ENCODE measurements around the gene RUBCNL. TPM values are rescaled to one million over a fixed set of nuclear protein-coding genes. Genes with fewer than 3 reads are reported as not detected.
"Not testable (repeated sequence)": the region's sequence is repeated elsewhere in the genome, so short reads cannot be mapped to it uniquely, and the experiment has no call there.

RUBCNL gene
- polyA plus RNA-seq, 1 experiment = 0.36 TPM

DNA sequence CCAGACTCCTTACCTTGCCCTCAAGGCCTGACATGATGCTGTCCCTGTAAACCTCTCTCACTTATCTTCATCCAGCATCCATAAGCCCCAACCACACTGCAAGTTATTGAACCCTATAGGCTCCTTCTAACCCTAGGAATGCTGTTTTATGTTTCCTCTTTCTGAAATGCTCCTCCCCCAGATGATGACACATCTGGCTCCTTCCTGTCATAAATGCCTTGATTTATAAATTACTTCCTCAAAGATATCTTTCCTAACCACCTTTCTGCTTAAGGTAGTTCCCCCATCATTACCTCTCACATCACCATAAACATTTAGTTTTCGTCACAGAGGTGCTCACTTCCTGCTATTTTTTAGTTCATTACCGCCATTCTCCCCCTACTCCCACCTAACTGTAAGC is 12.3 kb downstream of the RUBCNL start:
- no peak for DNase-seq (ENCODE audit: low read depth)
- ChIA-PET CTCF (interaction anchor here (0.8 kb wide), 1 partner anchor 51 kb away, joined by 3 read pairs; no protein-coding TSS in a partner anchor), POLR2A (no interaction called here)
- no peaks in the 10 kb centered on the region for H3K27me3 ChIP-seq (ENCODE audit: control insufficient read depth, insufficient read depth, low read length)
- H3K4me3 ChIP-seq (ENCODE audit: low read depth, low read length) = no peak overlapping the region
- TF ChIP-seq, protein P1, sequence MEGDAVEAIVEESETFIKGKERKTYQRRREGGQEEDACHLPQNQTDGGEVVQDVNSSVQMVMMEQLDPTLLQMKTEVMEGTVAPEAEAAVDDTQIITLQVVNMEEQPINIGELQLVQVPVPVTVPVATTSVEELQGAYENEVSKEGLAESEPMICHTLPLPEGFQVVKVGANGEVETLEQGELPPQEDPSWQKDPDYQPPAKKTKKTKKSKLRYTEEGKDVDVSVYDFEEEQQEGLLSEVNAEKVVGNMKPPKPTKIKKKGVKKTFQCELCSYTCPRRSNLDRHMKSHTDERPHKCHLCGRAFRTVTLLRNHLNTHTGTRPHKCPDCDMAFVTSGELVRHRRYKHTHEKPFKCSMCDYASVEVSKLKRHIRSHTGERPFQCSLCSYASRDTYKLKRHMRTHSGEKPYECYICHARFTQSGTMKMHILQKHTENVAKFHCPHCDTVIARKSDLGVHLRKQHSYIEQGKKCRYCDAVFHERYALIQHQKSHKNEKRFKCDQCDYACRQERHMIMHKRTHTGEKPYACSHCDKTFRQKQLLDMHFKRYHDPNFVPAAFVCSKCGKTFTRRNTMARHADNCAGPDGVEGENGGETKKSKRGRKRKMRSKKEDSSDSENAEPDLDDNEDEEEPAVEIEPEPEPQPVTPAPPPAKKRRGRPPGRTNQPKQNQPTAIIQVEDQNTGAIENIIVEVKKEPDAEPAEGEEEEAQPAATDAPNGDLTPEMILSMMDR (IDR thresholded peaks at IDR 0.05; ENCODE audit: insufficient read depth, low read depth, low read length) = no peak
- no peaks in the 10 kb centered on the region for H3K36me3 ChIP-seq (ENCODE audit: control insufficient read depth, insufficient read depth, low read length)

DNA sequence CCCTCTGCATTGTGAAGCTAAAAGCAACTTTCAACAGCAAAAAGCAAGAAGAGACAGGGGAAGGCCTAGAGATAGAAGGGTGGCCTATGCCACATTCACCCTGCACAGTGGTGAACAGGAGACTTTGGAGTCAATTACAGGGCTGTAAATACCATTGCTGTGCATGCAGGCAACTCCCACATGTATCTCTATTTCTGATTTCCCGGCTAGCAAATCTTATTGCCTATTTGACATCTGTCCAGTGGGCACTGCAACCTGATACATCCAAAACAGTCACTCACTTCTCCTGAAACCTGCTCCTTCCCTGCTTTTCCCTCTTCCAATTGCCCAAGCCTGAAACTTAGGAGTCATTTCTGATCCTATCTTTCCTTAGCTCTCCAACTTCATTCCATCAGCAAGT is 13.4 kb downstream of the RUBCNL start:
- CTCF ChIA-PET = no interaction called here
- POLR2A ChIA-PET = no interaction called here
- TF ChIP-seq, protein P1 (IDR thresholded peaks at IDR 0.05; ENCODE audit: insufficient read depth, low read depth, low read length) = no peak
- Histone ChIP-seq H3K4me3 (ENCODE audit: low read depth, low read length) (no peak overlapping the region), H3K27me3 (ENCODE audit: control insufficient read depth, insufficient read depth, low read length) (no peaks in the 10 kb centered on the region), H3K36me3 (ENCODE audit: control insufficient read depth, insufficient read depth, low read length) (no peaks in the 10 kb centered on the region)
- DNase-seq (ENCODE audit: low read depth) = no peak

DNA sequence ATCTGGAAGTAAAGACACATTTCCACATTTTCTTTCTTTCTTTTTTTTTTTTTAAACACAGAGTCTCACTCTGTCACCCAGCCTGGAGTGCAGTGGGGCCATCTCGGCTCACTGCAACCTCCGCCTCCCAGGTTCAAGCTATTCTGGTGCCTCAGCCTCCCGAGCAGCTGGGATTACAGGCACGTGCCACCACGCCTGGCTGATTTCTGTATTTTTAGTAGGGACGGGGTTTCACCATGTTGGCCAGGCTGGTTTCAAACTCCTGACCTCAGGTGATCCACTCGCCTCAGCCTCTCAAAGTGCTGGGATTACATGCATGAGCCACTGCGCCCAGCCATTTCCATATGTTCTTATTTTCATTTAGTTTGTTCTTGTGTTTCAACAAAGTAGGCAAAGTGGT is 14.1 kb downstream of the RUBCNL start:
- H3K4me3 ChIP-seq (ENCODE audit: low read depth, low read length); H3K27me3 ChIP-seq (ENCODE audit: control insufficient read depth, insufficient read depth, low read length); H3K36me3 ChIP-seq (ENCODE audit: control insufficient read depth, insufficient read depth, low read length); DNase-seq (ENCODE audit: low read depth); POLR2A ChIA-PET; CTCF ChIA-PET: not testable (repeated sequence)

DNA sequence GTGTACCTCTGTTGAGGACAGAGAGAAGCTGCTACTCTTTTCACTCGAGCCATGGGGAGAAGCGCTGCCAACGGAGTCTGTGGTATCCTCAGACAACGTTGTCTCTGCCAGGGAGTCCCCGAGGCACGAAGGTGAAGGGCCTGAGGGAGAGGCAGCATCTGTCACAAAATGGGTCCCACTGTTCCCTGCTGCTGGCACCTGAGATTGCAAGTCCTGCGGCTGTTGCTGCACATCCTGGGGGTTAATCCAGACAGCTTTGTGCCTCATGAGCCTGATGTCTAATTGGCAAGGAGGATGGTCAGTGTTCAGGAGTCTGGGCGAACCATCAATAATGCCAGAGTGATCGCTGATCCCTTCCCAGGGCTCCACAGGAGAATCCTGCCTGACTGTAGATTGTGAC is 15.0 kb downstream of the RUBCNL start:
- Histone ChIP-seq H3K4me3 (ENCODE audit: low read depth, low read length) (no peak overlapping the region), H3K27me3 (ENCODE audit: control insufficient read depth, insufficient read depth, low read length) (no peaks in the 10 kb centered on the region), H3K36me3 (ENCODE audit: control insufficient read depth, insufficient read depth, low read length) (no peaks in the 10 kb centered on the region)
- no peak for DNase-seq (ENCODE audit: low read depth)
- ChIA-PET POLR2A (no interaction called here), CTCF (interaction anchor here (1.2 kb wide), 1 partner anchor 30 kb away, joined by 3 read pairs; no protein-coding TSS in a partner anchor)
- TF ChIP-seq, protein P1 (IDR thresholded peaks at IDR 0.05; ENCODE audit: insufficient read depth, low read depth, low read length) = no peak

DNA sequence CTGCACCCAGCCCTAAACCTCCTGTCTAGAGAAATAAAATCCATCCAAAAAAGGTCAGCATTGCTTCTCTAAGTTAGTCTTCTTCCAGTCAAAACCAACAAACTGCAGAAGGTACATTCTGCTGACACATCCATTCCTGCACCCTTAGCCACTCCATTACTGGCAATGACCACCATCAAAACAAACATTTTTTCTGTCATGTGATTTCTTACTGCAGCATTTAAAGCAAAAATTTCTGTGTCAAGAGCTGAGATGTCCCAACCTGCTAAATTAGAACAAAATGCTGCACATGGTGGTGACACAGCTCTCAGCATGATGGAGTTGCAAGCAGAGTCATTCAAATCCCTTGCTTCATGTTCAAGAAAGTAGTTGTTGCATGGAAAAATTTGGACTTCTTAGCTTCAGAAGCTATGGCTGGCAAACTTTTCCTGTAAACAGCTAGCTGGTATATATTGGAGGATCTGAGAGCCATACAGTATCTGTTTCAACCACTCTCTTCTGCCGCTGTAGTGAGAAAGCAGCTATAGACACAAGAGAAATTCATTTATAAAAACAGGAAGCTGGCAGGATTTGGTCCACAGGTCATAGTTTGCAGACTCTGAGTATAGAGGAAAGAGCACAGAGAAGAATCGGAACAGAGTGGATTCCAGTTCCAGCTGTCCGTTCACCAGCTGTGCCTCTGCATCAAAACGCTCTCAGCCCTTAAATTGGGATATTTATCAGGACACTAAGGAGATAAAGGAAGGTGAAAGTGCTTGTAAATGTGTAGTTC is 17.4 kb downstream of the RUBCNL start:
- ChIA-PET CTCF (interaction anchor here (0.6 to 1.7 kb wide), 3 partner anchors 9 to 22 kb away, joined by 3 to 8 read pairs (median 3); no protein-coding TSS in a partner anchor), POLR2A (interaction anchor here (1.3 kb wide), 1 partner anchor 73 kb away, joined by 3 read pairs; no protein-coding TSS in a partner anchor)
- no peaks in the 10 kb centered on the region for H3K27me3 ChIP-seq (ENCODE audit: control insufficient read depth, insufficient read depth, low read length)
- no peaks in the 10 kb centered on the region for H3K36me3 ChIP-seq (ENCODE audit: control insufficient read depth, insufficient read depth, low read length)
- DNase-seq (ENCODE audit: low read depth) = peak; percentile 82
- no peak overlapping the region for H3K4me3 ChIP-seq (ENCODE audit: low read depth, low read length)
- TF ChIP-seq, protein P1 (IDR thresholded peaks at IDR 0.05; ENCODE audit: insufficient read depth, low read depth, low read length) = no peak

Data from BJ (cell line).